ENCODE data around the gene SLC22A12.
A peak's percentile ranks its signal among the peaks of the same experiment; 100 is the strongest.

SLC22A12 gene

DNA sequence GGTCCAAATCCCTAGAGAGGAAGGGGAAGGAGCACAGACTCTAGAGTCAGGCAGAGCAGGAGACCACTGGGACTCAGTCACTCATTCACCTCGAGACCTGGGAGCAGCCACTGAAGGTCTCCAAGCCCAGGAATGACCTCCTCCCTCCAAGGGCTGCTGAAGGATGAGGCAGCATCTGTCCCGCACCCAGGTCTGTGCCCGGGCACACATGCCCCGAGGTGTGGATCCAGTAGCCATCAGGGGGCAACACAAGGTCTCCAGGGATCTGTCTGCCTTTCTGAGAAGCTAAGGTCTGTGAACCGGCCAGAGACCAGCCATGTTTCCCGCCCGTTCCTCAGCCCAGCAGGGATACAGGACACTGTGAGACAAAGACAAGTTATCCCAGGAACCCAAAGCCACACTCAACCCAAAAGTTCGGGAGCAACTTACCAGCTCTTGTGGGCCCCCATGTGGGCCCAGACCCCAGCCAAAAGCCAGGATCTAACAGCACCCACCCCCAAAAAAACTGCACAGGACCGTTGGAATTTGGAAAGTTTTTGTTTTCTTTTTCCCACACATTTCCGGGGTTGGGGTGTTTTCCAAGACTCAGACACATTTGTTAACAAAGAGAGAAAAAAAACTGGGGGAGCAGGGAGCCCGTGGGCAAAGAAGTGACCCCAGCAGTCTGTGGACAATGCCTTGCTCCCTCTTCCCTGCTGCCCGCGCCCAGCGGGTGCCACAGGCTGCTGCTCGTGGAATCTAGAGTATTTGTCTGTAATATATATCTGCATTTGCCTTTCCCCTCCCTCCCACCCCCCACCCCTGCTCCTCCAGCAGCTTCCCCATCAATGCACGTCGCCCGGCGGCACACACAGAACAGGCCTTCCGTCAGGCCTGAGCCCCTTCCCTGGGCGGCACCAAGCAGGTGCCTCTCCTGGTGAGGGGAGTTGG, 14.9 kb downstream of the SLC22A12 start:
- DNase-seq: no peak

GRCh38 chr11:64606796-64607380, 15.9 kb downstream of the SLC22A12 start:
- no peak for DNase-seq

- DNase-seq: no peak
Measured at GRCh38 chr11:64607381-64607985, 16.5 kb downstream of the SLC22A12 start.

DNA sequence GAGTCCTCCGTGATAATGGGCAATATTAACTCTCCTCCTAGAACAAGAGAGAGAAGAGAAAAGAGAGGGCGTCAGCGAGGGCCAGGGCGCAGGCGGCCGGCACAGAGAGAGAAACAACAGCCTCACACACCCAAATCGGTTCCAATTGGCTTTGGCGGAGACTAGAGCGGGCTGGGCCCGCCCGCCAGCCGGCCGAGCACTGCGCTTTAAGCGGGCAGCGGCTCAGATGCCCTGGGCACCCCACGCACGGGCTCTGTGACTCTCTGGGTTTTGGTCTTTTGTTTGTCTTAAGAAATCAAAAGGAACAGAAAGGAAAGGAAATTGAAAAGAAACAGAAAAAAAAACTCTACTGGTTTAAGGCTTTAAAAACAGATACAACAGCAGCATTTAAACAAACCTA, 17.0 kb downstream of the SLC22A12 start:
- no peak for DNase-seq

GRCh38 chr11:64608636-64609035, 17.6 kb downstream of the SLC22A12 start:
- no peak for DNase-seq

DNA sequence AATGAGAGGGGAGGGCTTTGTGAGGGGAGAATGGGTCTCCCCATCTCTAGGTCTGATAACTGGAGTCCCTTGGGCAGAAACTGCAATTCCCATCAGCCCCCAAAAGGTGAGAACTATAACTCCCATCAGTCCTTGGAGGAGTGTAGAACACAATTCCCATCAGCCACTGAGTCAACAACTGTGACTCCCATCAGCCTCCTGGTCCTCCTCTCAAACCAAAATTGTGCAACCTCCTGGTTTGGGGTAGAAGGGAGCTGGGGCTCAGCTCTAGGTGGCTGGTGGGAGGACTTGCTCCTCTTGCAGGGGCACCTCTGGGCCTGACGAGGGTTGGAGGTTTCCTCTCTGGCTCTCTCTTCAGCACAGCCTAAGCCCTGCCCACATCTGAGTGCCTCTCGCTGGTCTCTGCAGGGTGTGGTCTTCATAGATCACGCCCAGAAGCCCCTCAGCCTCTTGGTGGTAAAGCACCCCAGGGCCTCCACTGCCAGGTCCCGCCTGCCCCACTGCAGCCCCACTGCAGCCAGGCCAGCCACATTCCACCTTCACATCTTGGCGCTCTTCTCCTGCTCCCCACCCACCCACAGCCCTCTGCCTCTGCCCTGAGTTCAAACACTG, 18.5 kb downstream of the SLC22A12 start:
- no peak for DNase-seq

DNA sequence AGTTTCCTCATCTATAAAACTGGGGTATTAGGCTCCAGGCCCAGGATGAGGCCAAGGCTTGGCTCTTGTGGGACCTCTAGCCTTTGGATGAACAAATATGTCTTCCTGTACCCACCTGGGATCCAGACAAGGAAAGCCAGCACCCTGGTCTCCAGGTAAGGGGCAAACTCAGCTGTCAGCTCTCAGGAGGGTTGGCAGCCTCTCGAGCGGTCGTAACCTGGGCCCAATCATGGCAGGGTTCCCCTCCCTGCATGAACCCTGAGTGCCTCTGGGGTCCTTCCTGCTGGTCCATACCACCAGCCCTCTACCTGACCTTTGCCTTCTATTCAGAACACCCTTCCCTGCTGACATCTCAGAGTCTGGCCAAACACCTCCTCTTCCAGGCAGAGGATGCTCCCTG, 19.6 kb downstream of the SLC22A12 start:
- DNase-seq: no peak

- DNase-seq: no peak
Measured at GRCh38 chr11:64611176-64611575, 20.2 kb downstream of the SLC22A12 start.

GRCh38 chr11:64611869-64612646, 21.0 kb downstream of the SLC22A12 start:
- peak; percentile 67 for DNase-seq

GRCh38 chr11:64613648-64614047, 22.6 kb downstream of the SLC22A12 start:
- no peak for DNase-seq

- no peak for DNase-seq
Measured at GRCh38 chr11:64614917-64615316, 23.9 kb downstream of the SLC22A12 start.

DNA sequence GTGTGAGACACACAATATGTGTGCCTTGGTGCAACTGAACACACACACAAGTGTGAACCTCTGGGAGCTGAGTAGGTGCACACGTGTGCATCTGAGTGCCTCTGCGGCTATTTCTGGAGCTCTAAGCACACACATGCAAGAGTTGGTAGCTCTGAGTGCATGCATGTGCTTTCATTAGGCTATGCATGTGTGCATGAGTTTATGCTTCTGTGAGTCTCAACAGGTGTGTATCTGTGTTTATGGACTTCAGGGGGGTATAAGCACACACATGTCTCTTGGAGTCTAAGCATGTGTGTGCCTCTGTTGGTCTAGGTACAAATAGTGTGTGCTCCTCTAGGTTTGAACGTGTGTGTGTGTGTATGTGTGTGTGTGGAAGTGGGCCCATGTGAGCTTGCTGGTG, 25.8 kb downstream of the SLC22A12 start:
- DNase-seq: no peak

DNA sequence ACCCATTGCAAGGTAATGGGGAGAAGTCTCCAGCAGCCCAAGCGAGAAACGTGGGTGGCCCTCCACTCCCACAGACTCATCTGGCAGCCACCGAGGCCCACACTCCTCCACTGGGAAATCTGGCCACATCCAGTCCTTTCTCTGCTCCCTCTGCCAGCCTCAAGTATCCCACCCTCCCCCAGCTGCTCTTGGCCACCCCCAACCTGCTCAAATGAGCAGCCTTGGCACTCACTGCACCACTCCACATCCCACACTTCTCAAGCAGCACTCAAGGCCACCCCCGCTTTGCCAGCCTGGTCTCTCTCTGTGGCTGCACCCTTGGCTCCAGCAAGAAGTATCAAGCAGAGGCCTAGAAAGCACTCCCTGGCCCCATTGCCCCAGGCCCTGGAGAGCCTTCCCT, 28.2 kb downstream of the SLC22A12 start:
- no peak for DNase-seq

DNA sequence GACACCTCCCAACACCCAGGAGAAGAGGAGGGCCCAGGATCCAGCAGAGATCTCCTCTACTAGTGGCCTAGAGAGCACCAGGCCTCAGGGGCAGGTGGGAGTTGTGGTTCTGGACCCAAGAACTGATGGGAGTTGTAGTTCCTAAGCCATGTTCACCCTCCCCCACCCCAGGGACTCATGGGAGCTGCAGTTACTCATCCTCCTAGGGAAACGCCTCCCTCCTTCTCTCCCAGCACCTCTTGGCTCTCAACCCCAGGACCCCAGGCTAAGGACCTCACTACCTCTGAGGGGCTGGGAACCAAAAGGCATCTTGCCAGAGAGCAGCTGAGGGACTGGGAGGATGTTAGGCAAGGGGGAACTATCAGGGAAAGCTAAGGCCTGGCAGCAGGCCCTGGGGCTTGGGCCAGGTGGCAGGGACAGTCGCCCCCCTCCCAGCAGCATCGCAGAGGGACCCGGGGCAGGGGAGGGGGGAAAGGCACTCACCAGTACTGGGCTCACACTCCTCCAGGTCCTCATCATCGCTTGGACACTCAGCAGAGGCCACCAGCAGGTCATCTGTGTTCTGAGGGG, 28.9 kb downstream of the SLC22A12 start:
- DNase-seq: peak; percentile 32

DNA sequence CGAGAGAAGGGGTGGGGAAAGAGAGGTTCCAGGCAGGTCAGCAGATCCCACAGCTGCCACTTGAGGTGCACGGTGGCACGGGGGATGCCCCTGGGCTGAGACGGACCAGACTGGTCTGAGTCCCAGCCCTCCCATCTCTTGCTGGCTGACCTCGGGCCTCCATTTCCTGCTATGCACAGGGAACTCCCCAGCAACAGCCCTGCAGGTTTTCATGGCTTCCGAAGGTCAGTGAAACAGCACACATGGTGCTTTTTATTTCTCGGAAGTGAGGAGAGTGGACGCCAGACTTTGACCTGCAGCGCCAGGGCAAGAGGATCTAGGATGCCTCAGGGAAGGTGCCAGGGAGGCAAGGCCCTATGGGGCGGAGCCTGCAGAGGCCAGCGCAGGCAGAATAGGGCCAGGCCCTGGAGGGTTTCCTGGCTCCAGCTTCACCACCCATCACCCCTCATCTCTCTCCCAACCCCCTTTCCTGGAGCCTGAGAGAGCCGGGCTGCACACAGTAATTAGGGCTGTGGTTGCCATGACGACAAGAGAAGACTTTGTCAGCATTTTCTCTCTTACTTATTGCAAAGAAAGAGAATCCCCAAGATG, 29.5 kb downstream of the SLC22A12 start:
- no peak for DNase-seq

DNA sequence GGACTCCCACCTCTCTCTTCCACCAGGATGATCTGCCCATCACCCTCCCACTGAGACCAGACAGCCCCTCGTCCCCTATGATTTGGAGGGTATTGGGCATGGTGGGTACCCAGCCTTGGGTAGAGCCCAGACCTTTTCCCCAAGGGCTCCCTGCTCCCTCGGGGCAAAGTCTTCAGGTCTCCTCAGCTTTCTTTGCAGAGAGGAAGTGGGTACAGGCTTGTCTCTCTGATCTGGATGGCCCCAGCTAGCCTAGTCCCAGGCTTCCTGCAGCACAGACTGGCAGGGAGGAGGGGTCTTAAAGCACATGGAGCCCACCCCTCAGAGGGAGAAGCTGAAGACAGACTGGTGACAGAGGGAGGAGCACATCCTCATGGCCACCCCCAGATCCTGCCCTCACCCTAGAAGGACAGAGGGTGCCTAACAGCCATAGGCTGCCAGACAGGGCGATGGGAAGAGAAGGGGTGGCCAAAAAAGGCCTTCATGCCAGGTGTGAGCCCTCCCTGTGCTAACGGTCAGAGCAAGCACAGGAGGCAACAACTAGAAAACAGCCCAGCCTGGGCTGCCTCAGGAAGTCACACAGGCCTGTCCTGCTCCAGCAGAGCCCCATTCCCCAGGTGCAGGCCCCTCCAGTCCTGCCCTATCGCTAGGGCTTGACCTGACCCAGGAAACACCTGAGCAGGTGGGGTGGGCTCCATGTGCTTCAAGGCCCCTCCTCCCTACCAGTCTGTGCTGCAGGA, 30.4 kb downstream of the SLC22A12 start:
- DNase-seq: no peak

GRCh38 chr11:64622681-64623080, 31.7 kb downstream of the SLC22A12 start:
- no peak for DNase-seq

DNA sequence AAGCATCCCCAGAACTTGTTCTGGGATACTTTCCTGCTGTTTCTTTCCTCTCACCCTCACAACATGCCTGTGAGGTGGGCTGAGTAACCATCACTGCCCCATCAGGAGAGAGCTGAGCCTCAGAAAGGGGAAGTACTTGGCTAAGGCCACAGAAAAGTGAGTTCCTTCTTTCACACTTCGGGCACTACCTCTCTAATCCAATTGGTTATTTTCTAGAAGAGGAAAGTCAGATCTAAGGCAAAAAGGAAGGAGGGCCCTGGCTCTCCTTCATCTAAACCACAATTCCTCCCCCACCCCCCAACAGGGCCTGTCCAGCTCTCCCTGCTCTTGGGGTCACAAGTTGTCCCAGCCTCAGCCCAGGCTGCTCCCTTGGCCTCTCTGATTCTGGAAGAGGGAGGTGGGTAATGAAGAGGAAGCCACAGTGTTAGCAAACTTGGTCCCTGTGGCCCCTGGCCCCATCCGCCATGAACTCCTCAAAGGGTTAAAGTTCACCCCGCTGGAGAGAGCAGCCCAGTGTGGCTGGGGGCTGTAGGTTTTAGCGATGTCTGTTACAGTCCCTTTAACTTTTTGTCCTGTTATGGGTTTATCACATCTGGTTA, 34.0 kb downstream of the SLC22A12 start:
- no peak for DNase-seq

DNA sequence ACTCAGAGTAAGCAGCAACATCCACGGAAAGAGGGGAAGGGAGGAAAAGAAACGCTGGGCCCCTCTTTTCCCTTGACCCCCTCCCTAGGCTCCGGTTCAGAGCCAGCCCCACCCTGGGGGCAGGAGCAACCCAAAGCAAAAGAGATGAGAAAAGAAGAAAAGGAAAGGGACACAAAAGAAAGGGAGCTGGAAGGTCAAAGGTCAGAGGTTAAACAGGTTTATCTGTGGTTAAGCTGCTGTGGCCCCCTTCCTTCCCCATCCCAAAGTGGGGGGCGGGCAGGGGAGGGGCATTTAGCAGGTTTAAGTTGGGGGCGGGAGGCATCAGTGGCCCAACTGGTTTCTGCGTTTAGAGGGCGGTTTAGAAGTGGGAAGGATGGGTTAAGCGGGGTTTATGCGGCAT, 35.6 kb downstream of the SLC22A12 start:
- DNase-seq: no peak

- no peak for DNase-seq
Measured at GRCh38 chr11:64627371-64627770, 36.4 kb downstream of the SLC22A12 start.

DNA sequence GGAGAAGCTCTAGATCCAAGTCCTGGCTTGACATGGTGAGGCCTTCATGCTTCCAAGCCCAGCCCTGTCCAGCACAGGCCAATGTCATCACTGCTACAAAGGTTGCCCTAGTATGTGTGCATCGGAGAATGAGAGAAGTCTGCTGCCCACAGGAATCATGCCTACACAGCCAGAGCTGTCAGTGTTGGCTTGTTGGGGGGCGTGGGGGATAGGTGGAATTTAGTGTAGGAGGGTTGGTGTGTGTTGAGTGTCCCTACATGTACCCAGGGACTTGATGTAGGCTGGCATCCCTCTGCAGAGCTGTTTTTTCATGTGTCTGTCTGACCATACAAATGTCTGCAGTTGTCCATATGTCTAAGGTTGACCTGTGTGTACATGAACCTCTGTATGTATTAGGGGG, 37.6 kb downstream of the SLC22A12 start:
- no peak for DNase-seq
